ENCODE data around the gene ALDH1L1. TPM values are rescaled to one million over a fixed set of nuclear protein-coding genes. Genes with fewer than 3 reads are reported as not detected.

ALDH1L1 gene
- total and polyA plus RNA-seq, 2 of the 8 experiments (the other 6 are each of a cell fraction or from before 2014, with no cell fraction given): 0.98 to 1.6 TPM

DNA sequence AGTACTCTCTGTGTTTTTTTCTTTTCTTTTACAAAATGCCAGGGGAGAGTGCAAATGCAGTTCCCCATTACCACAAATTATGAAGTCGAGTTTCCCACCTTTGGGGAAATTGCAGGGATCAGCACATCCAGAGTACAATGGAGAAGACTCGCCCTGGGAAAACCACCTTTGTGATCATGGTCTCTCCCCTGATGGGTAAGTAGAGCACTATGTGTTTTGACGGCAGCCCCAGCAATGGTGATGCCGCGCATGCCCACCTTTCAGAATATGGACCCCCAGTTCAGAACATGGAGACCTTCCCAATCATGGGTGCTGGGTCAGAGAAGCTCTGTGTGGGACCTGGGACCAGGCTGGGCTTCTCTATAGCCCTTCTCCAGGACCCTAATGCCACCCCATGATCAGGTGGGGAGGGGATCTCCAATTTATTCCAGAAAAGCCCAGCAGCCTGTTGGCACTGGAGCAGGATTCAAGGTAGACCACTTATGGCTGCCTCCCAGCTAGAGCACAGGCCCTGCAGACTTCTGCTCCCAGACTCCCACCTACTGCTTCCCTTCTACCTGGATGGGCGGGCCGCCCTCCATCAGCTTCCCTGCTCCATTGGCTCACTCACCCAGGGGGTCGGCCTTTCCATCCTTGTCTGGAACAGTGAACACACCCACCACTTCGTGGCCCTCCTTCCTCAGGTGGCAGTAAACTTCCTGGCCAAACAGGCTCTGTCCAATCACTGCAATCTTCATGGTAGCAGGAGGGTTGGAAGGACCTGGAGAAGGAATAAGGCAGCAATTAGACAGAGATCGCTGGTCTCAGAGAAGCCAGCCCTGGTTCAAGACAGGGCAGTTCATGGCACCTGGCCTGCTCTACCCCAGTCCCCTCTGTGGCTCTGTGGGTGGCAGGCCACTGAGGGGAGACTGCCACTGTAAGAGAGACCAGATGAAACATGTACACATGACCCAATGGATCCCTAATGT lies 19.9 kb downstream of the ALDH1L1 start (continued):
- TF ChIP-seq RAD21 (IDR thresholded peaks at IDR 0.05 in 1 of 2, conservative IDR thresholded peaks at IDR 0.05 in 1 of 2; ENCODE audit: low read depth in 2 of 2, low read length in 2 of 2): no peak
